H1 (cell line): ENCODE measurements around the gene ZFP91. TPM values are rescaled to one million over a fixed set of nuclear protein-coding genes. Genes with fewer than 3 reads are reported as not detected.

Source experiments
- ATF2 ChIP-seq: IDR thresholded peaks from 2 replicates; pipeline ENCODE4 v1.6.1; 2012; ENCODE audit warnings: low read length, inconsistent platforms
- BRCA1 ChIP-seq: IDR thresholded peaks from 2 replicates; pipeline ENCODE4 v1.6.1; 2012; ENCODE audit warnings: low read depth, low read length, improper control_type of control experiment
- JUN ChIP-seq: IDR thresholded peaks from 2 replicates; pipeline ENCODE4 v1.6.1; 2011; ENCODE audit warnings: low read depth, mild to moderate bottlenecking, improper control_type of control experiment, low read length
- MAX ChIP-seq: IDR thresholded peaks from 2 replicates; pipeline ENCODE4 v1.6.1; 2012; ENCODE audit warnings: inconsistent platforms
- SUZ12 ChIP-seq: fragments of 200-600 bp; sonication (generic); IDR thresholded peaks from 2 replicates; pipeline ENCODE4 v1.6.1; 2012; ENCODE audit warnings: mild to moderate bottlenecking, inconsistent platforms, low read length, moderate library complexity, mixed read lengths
- polyA plus RNA-seq, 7 experiments: library from polyadenylated mRNA; depleted of rRNA in 3 of 7; stranded (reverse) in 5 of 7; unstranded in 2 of 7; fragments of >200 nt in 5 of 7; fragments of 200-250 nt in 2 of 7; gene quantifications; 1 replicate in 5 of 7; 2 replicates in 1 of 7; 4 replicates in 1 of 7; pipeline versions ENCODE4 v1.2.1 to v1.2.3, GENCODE V29; 2011 to 2013; ENCODE audit warnings: missing spikeins in 2 of 7, mixed read lengths in 2 of 7
- total RNA-seq: library from RNA; stranded (reverse); fragmentation: NEBNext Ultra II Directional; extraction: Animal tissue kit (Norgen Biotek cat#: 25700); gene quantifications from 2 replicates; pipeline ENCODE4 v1.2.1, GENCODE V29; 2021

ZFP91 gene
- total and polyA plus RNA-seq, 2 of the 8 experiments (the other 6 are each of a cell fraction or from before 2014, with no cell fraction given), result 10.7 to 29.0 TPM

- TF ChIP-seq SUZ12, result no peak
- TF ChIP-seq ATF2, result no peak
- TF ChIP-seq BRCA1, result no peak
- no peak for TF ChIP-seq JUN
- no peak for TF ChIP-seq MAX
Measured at GRCh38 chr11:58560842-58561241, 18.0 kb upstream of the ZFP91 start (continued).
